ENCODE results near the gene CLMP.

CLMP gene

DNA sequence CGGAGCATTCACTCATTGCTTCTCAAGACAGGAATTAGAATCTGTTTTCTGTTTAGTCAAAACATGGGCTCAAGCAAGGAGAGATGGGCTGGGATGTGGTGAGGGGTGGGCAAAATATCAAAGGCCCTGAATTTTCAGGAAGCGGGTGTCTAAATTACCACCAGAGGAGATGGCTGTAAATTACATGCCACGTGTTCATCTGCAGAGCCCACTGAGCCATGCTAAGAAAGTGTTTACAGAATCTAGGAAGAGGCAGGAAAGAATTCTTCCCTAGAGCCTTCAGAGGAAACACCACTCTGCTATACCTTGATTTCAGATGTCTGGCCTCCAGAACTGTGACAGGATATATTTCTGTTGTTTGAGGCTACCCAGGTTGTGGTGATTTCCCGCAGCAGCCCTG is 46.1 kb downstream of the CLMP start:
- TF ChIP-seq SIN3A (IDR thresholded peaks at IDR 0.05; ENCODE audit: borderline replicate concordance, insufficient read depth, low read length) (no peak), TAF1 (IDR thresholded peaks at IDR 0.05; ENCODE audit: borderline replicate concordance, insufficient read depth, low read length) (no peak), FOXP2 (optimal IDR thresholded peaks at IDR 0.05; ENCODE audit: borderline replicate concordance, extremely low read depth, extremely low read length, insufficient read depth) (no peak), POLR2AphosphoS5 (IDR thresholded peaks at IDR 0.05; ENCODE audit: low read depth, low read length) (no peak)
- TF ChIP-seq, protein P1, sequence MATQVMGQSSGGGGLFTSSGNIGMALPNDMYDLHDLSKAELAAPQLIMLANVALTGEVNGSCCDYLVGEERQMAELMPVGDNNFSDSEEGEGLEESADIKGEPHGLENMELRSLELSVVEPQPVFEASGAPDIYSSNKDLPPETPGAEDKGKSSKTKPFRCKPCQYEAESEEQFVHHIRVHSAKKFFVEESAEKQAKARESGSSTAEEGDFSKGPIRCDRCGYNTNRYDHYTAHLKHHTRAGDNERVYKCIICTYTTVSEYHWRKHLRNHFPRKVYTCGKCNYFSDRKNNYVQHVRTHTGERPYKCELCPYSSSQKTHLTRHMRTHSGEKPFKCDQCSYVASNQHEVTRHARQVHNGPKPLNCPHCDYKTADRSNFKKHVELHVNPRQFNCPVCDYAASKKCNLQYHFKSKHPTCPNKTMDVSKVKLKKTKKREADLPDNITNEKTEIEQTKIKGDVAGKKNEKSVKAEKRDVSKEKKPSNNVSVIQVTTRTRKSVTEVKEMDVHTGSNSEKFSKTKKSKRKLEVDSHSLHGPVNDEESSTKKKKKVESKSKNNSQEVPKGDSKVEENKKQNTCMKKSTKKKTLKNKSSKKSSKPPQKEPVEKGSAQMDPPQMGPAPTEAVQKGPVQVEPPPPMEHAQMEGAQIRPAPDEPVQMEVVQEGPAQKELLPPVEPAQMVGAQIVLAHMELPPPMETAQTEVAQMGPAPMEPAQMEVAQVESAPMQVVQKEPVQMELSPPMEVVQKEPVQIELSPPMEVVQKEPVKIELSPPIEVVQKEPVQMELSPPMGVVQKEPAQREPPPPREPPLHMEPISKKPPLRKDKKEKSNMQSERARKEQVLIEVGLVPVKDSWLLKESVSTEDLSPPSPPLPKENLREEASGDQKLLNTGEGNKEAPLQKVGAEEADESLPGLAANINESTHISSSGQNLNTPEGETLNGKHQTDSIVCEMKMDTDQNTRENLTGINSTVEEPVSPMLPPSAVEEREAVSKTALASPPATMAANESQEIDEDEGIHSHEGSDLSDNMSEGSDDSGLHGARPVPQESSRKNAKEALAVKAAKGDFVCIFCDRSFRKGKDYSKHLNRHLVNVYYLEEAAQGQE (IDR thresholded peaks at IDR 0.05; ENCODE audit: insufficient read depth in 1 of 2, low read depth in 2 of 2, low read length in 2 of 2) = no peak

DNA sequence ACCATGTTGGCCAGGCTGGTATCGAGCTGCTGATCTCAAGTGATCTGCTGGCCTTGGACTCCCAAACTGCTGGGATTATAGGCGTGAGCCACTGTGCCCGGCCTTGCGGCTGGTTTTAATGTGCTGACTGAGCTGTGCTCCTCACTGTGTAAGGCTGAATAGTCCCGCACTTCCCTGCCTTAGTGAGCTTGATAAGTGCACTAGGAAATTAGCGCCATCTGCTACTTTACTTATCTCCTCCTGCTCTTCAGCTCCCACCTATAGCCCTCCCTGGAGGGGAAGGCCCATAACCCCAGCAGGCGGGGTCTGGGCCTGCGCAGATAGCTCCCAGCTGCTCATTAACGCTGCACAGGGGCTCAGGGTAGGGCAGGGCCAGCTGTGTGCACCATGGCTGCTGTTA is 49.4 kb downstream of the CLMP start:
- TF ChIP-seq POLR2AphosphoS5 (IDR thresholded peaks at IDR 0.05; ENCODE audit: low read depth, low read length) = no peak
- no peak for TF ChIP-seq TAF1 (IDR thresholded peaks at IDR 0.05; ENCODE audit: borderline replicate concordance, insufficient read depth, low read length)
- TF ChIP-seq SIN3A (IDR thresholded peaks at IDR 0.05; ENCODE audit: borderline replicate concordance, insufficient read depth, low read length) = no peak
- TF ChIP-seq FOXP2 (optimal IDR thresholded peaks at IDR 0.05; ENCODE audit: borderline replicate concordance, extremely low read depth, extremely low read length, insufficient read depth) = no peak
- TF ChIP-seq, protein P1 (IDR thresholded peaks at IDR 0.05; ENCODE audit: insufficient read depth in 1 of 2, low read depth in 2 of 2, low read length in 2 of 2) = no peak

DNA sequence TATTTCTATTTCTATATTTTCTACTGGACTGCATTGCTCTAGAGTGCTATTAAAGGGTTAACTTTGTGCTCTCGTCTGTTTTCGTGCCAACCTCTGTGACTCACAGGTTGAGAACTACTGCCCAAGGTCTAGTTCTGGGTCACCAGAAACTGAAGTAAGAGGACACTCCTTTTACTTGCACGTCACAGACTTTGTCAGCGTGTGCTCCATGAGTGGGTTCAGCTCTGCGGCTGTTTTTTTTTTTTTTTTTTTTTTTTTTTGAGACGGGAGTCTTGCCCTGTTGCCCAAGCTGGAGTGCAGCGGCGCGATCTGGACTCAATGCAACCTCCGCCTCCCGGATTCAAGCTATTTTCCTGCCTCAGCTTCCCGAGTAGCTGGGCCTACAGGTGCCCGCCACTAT is 49.8 kb downstream of the CLMP start:
- TF ChIP-seq, protein P1 (IDR thresholded peaks at IDR 0.05; ENCODE audit: insufficient read depth in 1 of 2, low read depth in 2 of 2, low read length in 2 of 2) = no peak
- no peak for TF ChIP-seq TAF1 (IDR thresholded peaks at IDR 0.05; ENCODE audit: borderline replicate concordance, insufficient read depth, low read length)
- TF ChIP-seq FOXP2 (optimal IDR thresholded peaks at IDR 0.05; ENCODE audit: borderline replicate concordance, extremely low read depth, extremely low read length, insufficient read depth) = no peak

DNA sequence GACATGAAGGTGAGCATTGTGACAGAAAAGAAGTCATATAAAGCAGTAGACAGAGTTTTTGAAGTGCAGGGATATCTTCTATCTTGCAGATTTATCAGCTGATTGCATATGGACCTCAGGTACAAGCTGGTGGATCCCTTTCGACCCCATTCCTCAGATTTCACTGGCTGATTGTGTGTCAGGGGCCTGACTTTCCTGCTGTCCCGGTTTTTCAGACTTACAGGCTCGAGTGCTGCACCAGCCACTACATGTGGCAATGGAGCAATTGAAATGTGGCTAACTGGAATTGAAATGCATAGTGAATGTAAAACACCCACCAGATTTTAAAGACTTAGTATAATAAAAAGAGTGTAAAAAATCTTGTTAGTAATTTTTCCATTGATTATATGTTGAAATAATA is 50.3 kb downstream of the CLMP start:
- TF ChIP-seq SIN3A (IDR thresholded peaks at IDR 0.05; ENCODE audit: borderline replicate concordance, insufficient read depth, low read length) (no peak), TAF1 (IDR thresholded peaks at IDR 0.05; ENCODE audit: borderline replicate concordance, insufficient read depth, low read length) (no peak), POLR2AphosphoS5 (IDR thresholded peaks at IDR 0.05; ENCODE audit: low read depth, low read length) (no peak), FOXP2 (optimal IDR thresholded peaks at IDR 0.05; ENCODE audit: borderline replicate concordance, extremely low read depth, extremely low read length, insufficient read depth) (no peak)
- TF ChIP-seq, protein P1 (IDR thresholded peaks at IDR 0.05; ENCODE audit: insufficient read depth in 1 of 2, low read depth in 2 of 2, low read length in 2 of 2) = no peak

DNA sequence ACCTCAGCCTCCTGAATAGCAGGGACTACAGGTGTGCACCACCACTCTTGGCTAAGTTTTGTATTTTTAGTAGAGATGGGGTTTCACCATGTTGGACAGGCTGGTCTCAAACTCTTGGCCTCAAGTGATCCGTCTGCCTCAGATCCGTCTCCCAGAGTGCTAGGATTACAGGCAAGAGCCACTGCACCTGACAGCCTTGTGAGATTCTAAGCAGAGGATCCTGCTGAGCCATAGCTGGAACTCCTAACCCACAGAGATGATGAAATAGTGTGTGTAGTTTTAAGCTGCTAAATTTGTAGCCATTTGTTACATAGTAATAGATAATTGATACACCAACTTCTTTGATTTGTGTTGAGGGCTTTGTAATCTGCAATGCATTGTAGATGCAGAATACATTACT is 51.1 kb downstream of the CLMP start:
- TF ChIP-seq FOXP2 (optimal IDR thresholded peaks at IDR 0.05; ENCODE audit: borderline replicate concordance, extremely low read depth, extremely low read length, insufficient read depth) (no peak), SIN3A (IDR thresholded peaks at IDR 0.05; ENCODE audit: borderline replicate concordance, insufficient read depth, low read length) (no peak), POLR2AphosphoS5 (IDR thresholded peaks at IDR 0.05; ENCODE audit: low read depth, low read length) (no peak), TAF1 (IDR thresholded peaks at IDR 0.05; ENCODE audit: borderline replicate concordance, insufficient read depth, low read length) (no peak)
- TF ChIP-seq, protein P1 (IDR thresholded peaks at IDR 0.05; ENCODE audit: insufficient read depth in 1 of 2, low read depth in 2 of 2, low read length in 2 of 2) = no peak

Measured in PFSK-1 (cell line).